Gastroesophageal sphincter (tissue), 3 donors: ENCODE results near the gene SLC30A4.

ENCODE experiments used
- CTCF ChIP-seq, 4 experiments: fragments of 200-600 bp in 2 of 4; fragments of 450-650 bp in 2 of 4; sonication (generic) in 1 of 4; IDR thresholded peaks; one replicate each; pipeline ENCODE4 v1.5.1; 2017 to 2019; ENCODE audit warnings: antibody characterized with exemption in 4 of 4, mild to moderate bottlenecking in 2 of 4, moderate library complexity in 2 of 4
- POLR2A ChIP-seq, 2 donors: fragments of 450-650 bp; IDR thresholded peaks; one replicate each; pipeline ENCODE4 v1.6.1; 2017; ENCODE audit warnings: antibody characterized with exemption in 2 of 2, mild to moderate bottlenecking in 2 of 2, moderate library complexity in 1 of 2
- POLR2AphosphoS5 ChIP-seq: sonication (generic); formaldehyde crosslinking; IDR thresholded peaks from one replicate; pipeline ENCODE4 v1.6.1; 2017; ENCODE audit warnings: antibody characterized with exemption

- TF ChIP-seq POLR2A (IDR thresholded peaks at IDR 0.05) (no peak), CTCF (IDR thresholded peaks at IDR 0.05) (peak; percentile 79 to 95 (median 84)), POLR2AphosphoS5 (no peak)
Observed at GRCh38 chr15:45458746-45459403, 63.7 kb downstream of the SLC30A4 start.
